ENCODE data around the gene AOAH.

AOAH gene

DNA sequence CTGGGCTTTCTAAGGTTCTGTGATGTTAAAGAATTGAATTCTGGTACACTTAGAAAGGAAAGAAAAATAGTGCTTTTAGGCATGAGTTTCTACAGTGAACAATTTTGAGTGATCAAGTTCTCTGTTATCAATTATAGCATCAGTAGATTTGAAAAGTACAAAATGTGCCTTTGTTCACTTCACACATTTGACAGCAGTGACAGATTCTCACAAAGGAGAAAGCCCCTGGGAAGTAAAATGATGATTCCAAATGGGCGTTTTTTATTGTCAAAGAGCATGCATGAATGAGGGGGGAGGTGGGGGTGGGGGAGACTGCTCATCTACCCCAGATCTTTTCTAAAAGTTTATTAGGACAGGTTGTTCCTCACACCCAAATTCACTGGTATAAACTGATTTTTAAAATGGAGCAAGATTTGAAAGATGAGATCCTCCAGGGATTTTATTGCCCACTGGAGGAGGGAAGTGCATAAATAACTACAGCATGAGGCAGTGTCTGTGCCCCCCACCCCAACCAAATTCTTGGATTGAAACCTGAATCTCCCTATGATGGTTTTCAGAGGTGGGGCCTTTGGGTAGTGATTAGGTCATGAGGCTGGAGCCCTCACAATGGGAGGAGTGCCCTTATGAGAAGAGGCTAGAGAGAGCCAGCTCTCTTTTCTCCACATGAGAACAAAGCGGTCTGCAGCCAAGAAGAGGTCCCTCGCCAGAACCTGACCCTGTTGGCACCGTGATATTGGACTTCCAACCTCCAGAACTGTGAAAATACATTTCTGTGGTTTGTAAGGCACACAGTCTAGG, 79.5 kb downstream of the AOAH start:
- no peaks in the 10 kb centered on the region for H3K4me1 ChIP-seq (ENCODE audit: control insufficient read depth, insufficient read depth, low read length)
- H3K4me3 ChIP-seq (ENCODE audit: low read length), result no peak overlapping the region
- H3K27me3 ChIP-seq (ENCODE audit: control insufficient read depth, insufficient read depth, low read length), result no peaks in the 10 kb centered on the region
- H3K9ac ChIP-seq (ENCODE audit: low read length), result no peak overlapping the region
- no peaks in the 10 kb centered on the region for H3K36me3 ChIP-seq (ENCODE audit: control insufficient read depth, insufficient read depth, low read length)
- H3K27ac ChIP-seq (ENCODE audit: low read depth, low read length), result no peak overlapping the region

DNA sequence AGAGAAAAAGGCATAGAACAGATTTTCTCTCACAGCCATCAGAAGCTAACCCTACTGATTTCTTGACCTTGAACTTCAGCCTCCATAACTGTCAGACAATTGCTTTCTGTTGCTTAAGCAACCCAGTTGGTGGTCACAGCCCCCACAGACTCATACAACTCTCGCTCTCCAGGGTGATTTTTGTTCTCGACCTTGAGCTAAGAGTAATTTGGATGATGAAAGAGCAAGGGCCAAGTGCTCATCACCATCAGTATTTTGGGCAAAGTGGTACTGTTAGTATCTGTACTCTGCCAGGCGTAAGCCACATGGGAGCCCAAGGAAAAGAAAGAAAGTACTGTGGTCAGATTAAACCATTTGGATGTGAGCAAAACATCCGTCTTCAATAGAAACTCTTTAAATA, 81.9 kb downstream of the AOAH start:
- H3K4me3 ChIP-seq (ENCODE audit: low read length), result no peak overlapping the region
- H3K27ac ChIP-seq (ENCODE audit: low read depth, low read length), result no peak overlapping the region
- H3K4me1 ChIP-seq (ENCODE audit: control insufficient read depth, insufficient read depth, low read length), result no peaks in the 10 kb centered on the region
- H3K27me3 ChIP-seq (ENCODE audit: control insufficient read depth, insufficient read depth, low read length), result no peaks in the 10 kb centered on the region
- H3K9ac ChIP-seq (ENCODE audit: low read length), result no peak overlapping the region
- no peaks in the 10 kb centered on the region for H3K36me3 ChIP-seq (ENCODE audit: control insufficient read depth, insufficient read depth, low read length)

DNA sequence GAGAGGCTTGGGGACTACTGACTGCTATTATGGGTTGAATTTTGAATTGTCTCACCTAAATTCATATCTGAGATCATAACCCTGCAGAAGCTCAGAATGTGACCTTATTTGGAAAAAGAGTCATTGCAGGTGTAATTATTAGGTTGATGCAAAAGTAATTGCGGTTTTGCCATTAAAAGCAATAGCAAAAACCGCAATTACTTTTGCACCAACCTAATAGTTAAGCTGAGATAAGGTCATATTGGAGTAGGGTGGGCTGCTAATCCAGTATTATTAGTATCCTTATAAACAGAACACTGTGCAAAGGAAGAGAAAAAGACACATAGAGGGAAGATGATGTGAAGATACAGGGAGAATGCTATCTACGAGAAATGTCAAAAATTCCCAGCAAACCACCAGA, 82.3 kb downstream of the AOAH start:
- Histone ChIP-seq H3K9ac (ENCODE audit: low read length) (no peak overlapping the region), H3K36me3 (ENCODE audit: control insufficient read depth, insufficient read depth, low read length) (no peaks in the 10 kb centered on the region), H3K4me3 (ENCODE audit: low read length) (no peak overlapping the region), H3K4me1 (ENCODE audit: control insufficient read depth, insufficient read depth, low read length) (no peaks in the 10 kb centered on the region), H3K27ac (ENCODE audit: low read depth, low read length) (no peak overlapping the region), H3K27me3 (ENCODE audit: control insufficient read depth, insufficient read depth, low read length) (no peaks in the 10 kb centered on the region)

- Histone ChIP-seq H3K36me3 (ENCODE audit: control insufficient read depth, insufficient read depth, low read length) (no peaks in the 10 kb centered on the region), H3K4me3 (ENCODE audit: low read length) (no peak overlapping the region), H3K4me1 (ENCODE audit: control insufficient read depth, insufficient read depth, low read length) (no peaks in the 10 kb centered on the region), H3K27ac (ENCODE audit: low read depth, low read length) (no peak overlapping the region), H3K27me3 (ENCODE audit: control insufficient read depth, insufficient read depth, low read length) (no peaks in the 10 kb centered on the region), H3K9ac (ENCODE audit: low read length) (no peak overlapping the region)
Measured at GRCh38 chr7:36640682-36641081, 83.6 kb downstream of the AOAH start.

DNA sequence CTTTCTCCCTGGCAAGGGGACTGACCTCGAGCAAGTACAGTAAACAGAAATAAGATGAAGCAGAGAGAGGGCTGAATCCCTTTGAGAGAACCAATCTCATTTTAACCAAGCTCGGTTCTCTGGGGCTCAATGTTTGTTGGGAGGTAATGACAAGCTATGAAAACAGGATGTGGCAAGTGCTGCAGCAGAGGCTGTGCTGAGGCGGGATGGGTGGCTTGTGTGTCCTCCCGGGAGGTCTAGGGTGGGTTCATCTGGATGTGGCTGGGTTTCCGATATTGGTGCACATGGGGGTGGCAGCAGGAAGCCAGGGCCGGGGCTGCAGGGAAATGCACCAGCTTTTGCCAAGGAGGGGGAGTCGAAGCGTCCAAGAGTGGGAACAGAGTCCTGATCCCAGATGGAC, 84.5 kb downstream of the AOAH start:
- no peak overlapping the region for H3K9ac ChIP-seq (ENCODE audit: low read length)

GRCh38 chr7:36638586-36639263, 85.6 kb downstream of the AOAH start:
- no peak overlapping the region for H3K27ac ChIP-seq (ENCODE audit: low read depth, low read length)
- H3K27me3 ChIP-seq (ENCODE audit: control insufficient read depth, insufficient read depth, low read length), result no peaks in the 10 kb centered on the region
- H3K36me3 ChIP-seq (ENCODE audit: control insufficient read depth, insufficient read depth, low read length), result no peaks in the 10 kb centered on the region
- no peak overlapping the region for H3K4me3 ChIP-seq (ENCODE audit: low read length)
- no peak overlapping the region for H3K9ac ChIP-seq (ENCODE audit: low read length)
- H3K4me1 ChIP-seq (ENCODE audit: control insufficient read depth, insufficient read depth, low read length), result no peaks in the 10 kb centered on the region

More for the DNA sequence above, 84.5 kb downstream of the AOAH start:
- Histone ChIP-seq H3K4me3 (ENCODE audit: low read length) (no peak overlapping the region), H3K27me3 (ENCODE audit: control insufficient read depth, insufficient read depth, low read length) (no peaks in the 10 kb centered on the region), H3K27ac (ENCODE audit: low read depth, low read length) (no peak overlapping the region), H3K36me3 (ENCODE audit: control insufficient read depth, insufficient read depth, low read length) (no peaks in the 10 kb centered on the region), H3K4me1 (ENCODE audit: control insufficient read depth, insufficient read depth, low read length) (no peaks in the 10 kb centered on the region)

DNA sequence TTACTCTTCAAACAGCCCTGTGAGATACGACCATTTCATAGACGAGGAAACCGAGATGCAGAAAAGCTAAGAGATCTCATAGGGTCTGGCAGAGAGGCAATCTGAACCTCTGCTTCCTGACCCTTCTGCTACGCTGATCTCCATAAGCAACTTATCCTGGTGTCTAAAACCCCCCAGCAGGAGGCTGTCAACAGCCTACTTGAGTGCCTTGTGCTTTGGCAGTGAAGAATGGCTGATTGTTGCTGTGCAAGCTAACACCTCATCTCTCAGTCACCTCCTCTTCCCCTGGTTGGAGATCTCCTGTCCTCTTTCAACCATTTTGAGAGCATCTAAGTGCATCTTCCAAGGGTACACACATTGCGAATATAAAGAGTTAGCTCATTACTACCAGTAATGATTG, 86.2 kb downstream of the AOAH start:
- Histone ChIP-seq H3K4me1 (ENCODE audit: control insufficient read depth, insufficient read depth, low read length) (no peaks in the 10 kb centered on the region), H3K27me3 (ENCODE audit: control insufficient read depth, insufficient read depth, low read length) (no peaks in the 10 kb centered on the region), H3K36me3 (ENCODE audit: control insufficient read depth, insufficient read depth, low read length) (no peaks in the 10 kb centered on the region), H3K9ac (ENCODE audit: low read length) (no peak overlapping the region), H3K4me3 (ENCODE audit: low read length) (no peak overlapping the region), H3K27ac (ENCODE audit: low read depth, low read length) (no peak overlapping the region)

- Histone ChIP-seq H3K4me3 (ENCODE audit: low read length) (no peak overlapping the region), H3K36me3 (ENCODE audit: control insufficient read depth, insufficient read depth, low read length) (no peaks in the 10 kb centered on the region), H3K27me3 (ENCODE audit: control insufficient read depth, insufficient read depth, low read length) (no peaks in the 10 kb centered on the region), H3K9ac (ENCODE audit: low read length) (no peak overlapping the region), H3K27ac (ENCODE audit: low read depth, low read length) (no peak overlapping the region), H3K4me1 (ENCODE audit: control insufficient read depth, insufficient read depth, low read length) (no peaks in the 10 kb centered on the region)
Measured at GRCh38 chr7:36637417-36637816, 86.9 kb downstream of the AOAH start.

DNA sequence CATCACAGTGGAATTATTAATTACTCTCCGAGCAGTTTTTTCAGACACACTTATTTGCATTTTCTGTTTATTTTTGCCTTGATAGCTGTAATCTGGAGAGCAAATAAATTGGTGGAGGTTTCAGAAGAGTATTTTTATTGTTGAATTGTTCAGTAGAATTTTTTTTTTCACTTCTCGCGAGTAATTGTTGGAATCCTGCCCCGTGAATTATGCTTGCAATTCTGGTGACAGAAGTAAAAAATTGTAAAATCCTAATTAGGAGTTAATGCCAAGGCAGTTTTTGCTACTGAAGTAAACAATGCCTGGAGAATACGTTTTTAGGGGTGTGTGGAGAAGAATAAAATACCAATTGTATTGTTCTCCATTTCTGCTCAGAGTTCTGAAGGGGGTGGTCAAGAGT, 88.2 kb downstream of the AOAH start:
- Histone ChIP-seq H3K4me3 (ENCODE audit: low read length) (no peak overlapping the region), H3K36me3 (ENCODE audit: control insufficient read depth, insufficient read depth, low read length) (no peaks in the 10 kb centered on the region), H3K27ac (ENCODE audit: low read depth, low read length) (no peak overlapping the region), H3K4me1 (ENCODE audit: control insufficient read depth, insufficient read depth, low read length) (no peaks in the 10 kb centered on the region), H3K9ac (ENCODE audit: low read length) (no peak overlapping the region), H3K27me3 (ENCODE audit: control insufficient read depth, insufficient read depth, low read length) (no peaks in the 10 kb centered on the region)

DNA sequence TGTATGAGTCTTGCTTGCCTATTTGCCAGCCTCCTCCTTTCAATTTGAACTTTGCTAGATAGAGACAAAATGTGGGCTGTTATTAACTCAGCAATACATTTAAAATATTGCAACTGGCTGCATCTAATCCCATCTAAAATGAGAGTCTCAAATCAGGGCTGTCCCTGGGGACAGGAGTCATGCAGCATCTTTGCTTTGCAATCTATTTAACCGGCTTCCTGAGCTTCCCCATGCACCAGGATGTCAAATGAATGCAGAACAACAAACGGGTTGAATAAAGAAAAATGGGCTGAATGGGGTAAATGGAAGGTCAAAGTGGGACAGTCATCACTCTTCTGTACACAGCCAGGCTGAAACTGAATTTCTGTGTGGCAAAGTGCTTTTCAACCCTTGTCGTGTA, 89.2 kb downstream of the AOAH start:
- no peaks in the 10 kb centered on the region for H3K36me3 ChIP-seq (ENCODE audit: control insufficient read depth, insufficient read depth, low read length)
- no peak overlapping the region for H3K4me3 ChIP-seq (ENCODE audit: low read length)
- H3K9ac ChIP-seq (ENCODE audit: low read length), result no peak overlapping the region
- H3K4me1 ChIP-seq (ENCODE audit: control insufficient read depth, insufficient read depth, low read length), result no peaks in the 10 kb centered on the region
- no peak overlapping the region for H3K27ac ChIP-seq (ENCODE audit: low read depth, low read length)
- H3K27me3 ChIP-seq (ENCODE audit: control insufficient read depth, insufficient read depth, low read length), result no peaks in the 10 kb centered on the region

GRCh38 chr7:36633377-36633776, 90.9 kb downstream of the AOAH start:
- Histone ChIP-seq H3K36me3 (ENCODE audit: control insufficient read depth, insufficient read depth, low read length) (no peaks in the 10 kb centered on the region), H3K4me1 (ENCODE audit: control insufficient read depth, insufficient read depth, low read length) (no peaks in the 10 kb centered on the region), H3K9ac (ENCODE audit: low read length) (no peak overlapping the region), H3K27me3 (ENCODE audit: control insufficient read depth, insufficient read depth, low read length) (no peaks in the 10 kb centered on the region), H3K4me3 (ENCODE audit: low read length) (no peak overlapping the region), H3K27ac (ENCODE audit: low read depth, low read length) (no peak overlapping the region)

DNA sequence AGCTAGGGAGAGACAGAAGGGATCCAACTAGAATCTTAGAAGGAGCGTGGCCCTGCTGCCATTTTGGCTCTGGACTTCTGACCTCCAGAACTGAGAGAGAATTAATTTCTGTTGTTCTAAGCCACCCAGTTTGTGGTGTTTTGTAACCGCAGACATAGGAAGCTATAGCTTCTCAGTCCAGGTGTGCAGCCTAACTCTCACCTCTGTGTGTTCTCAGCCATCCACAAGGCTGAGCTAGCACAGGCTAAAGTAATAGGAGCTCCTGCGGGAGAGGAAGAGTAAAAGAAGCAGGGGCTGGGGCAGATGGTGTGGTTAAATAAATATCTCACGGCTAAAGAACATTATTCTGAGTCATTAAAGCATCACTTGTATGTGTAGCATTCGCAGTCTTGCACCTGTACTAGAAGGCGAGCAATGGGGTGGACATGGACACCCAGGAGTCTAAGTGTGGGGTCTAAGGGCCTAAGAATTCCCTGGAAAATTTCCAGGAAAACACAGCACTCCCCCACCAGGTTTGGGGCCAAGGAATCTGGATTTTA, 94.1 kb downstream of the AOAH start:
- Histone ChIP-seq H3K36me3 (ENCODE audit: control insufficient read depth, insufficient read depth, low read length) (no peaks in the 10 kb centered on the region), H3K4me3 (ENCODE audit: low read length) (no peak overlapping the region), H3K9ac (ENCODE audit: low read length) (no peak overlapping the region)

DNA sequence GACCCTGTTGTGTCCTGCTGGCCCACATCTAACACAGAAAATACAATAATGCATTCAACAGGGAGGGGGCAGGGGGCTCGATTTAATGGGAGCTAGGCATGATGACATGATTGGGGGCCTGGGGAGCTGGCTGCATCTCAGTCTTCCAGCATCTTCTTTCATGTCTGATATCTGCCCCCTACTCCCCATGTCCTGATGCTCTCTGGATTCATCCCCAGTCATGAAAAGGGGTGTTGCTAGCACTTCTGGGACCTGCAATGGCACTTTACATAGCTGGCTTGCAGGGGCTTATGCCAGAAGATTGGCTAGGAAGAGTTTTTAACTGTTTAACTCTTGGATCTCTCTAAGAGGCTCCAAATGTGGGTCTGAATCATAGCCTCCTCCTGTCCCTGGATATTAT, 94.9 kb downstream of the AOAH start:
- Histone ChIP-seq H3K4me1 (ENCODE audit: control insufficient read depth, insufficient read depth, low read length) (no peaks in the 10 kb centered on the region), H3K9ac (ENCODE audit: low read length) (no peak overlapping the region), H3K27ac (ENCODE audit: low read depth, low read length) (no peak overlapping the region), H3K27me3 (ENCODE audit: control insufficient read depth, insufficient read depth, low read length) (no peaks in the 10 kb centered on the region), H3K4me3 (ENCODE audit: low read length) (no peak overlapping the region), H3K36me3 (ENCODE audit: control insufficient read depth, insufficient read depth, low read length) (no peaks in the 10 kb centered on the region)

More for the DNA sequence above, 94.1 kb downstream of the AOAH start:
- no peaks in the 10 kb centered on the region for H3K27me3 ChIP-seq (ENCODE audit: control insufficient read depth, insufficient read depth, low read length)
- no peaks in the 10 kb centered on the region for H3K4me1 ChIP-seq (ENCODE audit: control insufficient read depth, insufficient read depth, low read length)
- H3K27ac ChIP-seq (ENCODE audit: low read depth, low read length), result no peak overlapping the region
